ENCODE results near the gene MKS1. TPM values are rescaled to one million over a fixed set of nuclear protein-coding genes. Genes with fewer than 3 reads are reported as not detected.

Gene MKS1
- 16.8 and 27.4 TPM in 2 replicates for total RNA-seq (2014; rRNA removed; shearing (Covaris generic); ENCODE audit: low replicate concordance)

GRCh38 chr17:58219007-58219788 lies at the start of gene MKS1:
TSS of gene MKS1 (minus strand) at chr17:58219255. CDS start at chr17:58219230, 25 bp downstream.
- Histone ChIP-seq H3K9me3 (no peaks in the 10 kb centered on the region), H3K4me3 (peak within 1 kb of the TSS; percentile 70), H3K27me3 (no peaks in the 10 kb centered on the region), H3K36me3 (no peaks in the 10 kb centered on the region)
- peak; percentile 94 for DNase-seq

DNA sequence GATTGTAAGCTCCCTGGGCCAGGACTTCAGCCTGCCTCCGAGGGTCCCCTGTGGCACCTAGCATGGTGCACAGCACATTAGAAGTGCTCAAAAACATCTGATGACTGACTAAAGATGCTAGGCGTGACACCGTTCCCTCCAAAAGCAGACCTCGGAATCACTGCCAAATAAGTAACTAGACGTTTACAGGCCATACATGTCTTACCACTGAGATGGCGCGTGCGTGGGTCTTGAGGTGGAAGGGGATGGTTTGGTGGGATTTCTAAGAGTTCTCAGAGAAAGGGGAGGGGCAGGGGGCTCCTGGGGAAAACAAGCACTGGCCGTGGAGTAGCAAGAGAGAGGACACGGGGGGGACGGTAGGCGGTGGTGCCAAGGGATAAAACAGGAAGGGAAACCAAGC lies 49.3 kb upstream of the MKS1 start:
- no peak overlapping the region for H3K4me3 ChIP-seq
- H3K27me3 ChIP-seq = peaks cover 18% of the 10 kb centered on the region
- H3K9me3 ChIP-seq = no peaks in the 10 kb centered on the region
- DNase-seq = no peak
- no peaks in the 10 kb centered on the region for H3K36me3 ChIP-seq

DNA sequence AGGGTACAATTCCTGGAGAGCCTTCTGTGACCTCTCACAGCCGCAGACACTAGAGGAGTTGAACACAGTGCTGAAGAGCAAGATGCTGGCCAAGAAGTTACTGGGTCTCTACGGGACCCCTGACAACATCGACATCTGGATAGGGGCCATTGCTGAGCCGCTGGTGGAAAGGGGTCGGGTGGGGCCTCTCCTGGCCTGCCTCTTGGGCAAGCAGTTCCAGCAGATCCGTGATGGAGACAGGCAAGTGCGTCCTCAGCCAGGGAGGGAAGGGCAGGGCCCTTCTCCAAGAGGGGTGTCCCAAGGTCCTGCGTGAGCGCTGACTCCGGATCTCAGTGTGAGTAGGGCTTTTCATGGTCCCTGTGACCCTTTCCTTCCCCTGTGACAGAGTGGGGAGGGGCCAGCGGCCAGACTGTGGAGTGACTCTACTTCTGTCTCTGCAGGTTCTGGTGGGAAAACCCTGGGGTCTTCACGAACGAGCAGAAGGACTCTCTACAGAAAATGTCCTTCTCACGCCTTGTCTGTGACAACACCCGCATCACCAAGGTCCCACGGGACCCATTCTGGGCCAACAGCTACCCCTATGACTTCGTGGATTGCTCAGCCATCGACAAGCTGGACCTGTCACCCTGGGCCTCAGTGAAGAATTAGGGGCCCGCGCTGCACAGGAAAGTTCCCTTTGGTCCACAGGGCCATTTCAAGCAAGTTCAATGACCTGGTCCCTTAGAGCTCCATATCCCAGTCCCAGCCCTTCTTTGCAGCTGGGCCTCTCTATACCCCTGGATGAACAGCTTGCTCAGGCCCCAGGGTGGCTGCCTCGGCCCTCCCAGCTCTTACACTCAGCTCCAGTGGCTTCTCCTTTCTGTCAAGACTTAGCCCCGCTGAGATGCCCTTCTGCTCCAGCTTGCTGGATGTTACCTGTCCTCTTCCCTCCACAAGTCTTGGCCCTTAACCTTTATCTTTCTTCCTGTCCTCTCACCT lies 48.6 kb upstream of the MKS1 start:
- H3K36me3 ChIP-seq = no peaks in the 10 kb centered on the region
- no peak for DNase-seq
- H3K27me3 ChIP-seq = peaks cover 25% of the 10 kb centered on the region
- H3K4me3 ChIP-seq = no peak overlapping the region
- no peaks in the 10 kb centered on the region for H3K9me3 ChIP-seq

- no peak for DNase-seq
Measured at GRCh38 chr17:58265902-58266875, 47.1 kb upstream of the MKS1 start.

GRCh38 chr17:58265271-58265670 lies 46.2 kb upstream of the MKS1 start:
- peaks cover 47% of the 10 kb centered on the region for H3K27me3 ChIP-seq

More at GRCh38 chr17:58265902-58266875, 47.1 kb upstream of the MKS1 start:
- Histone ChIP-seq H3K4me3 (no peak overlapping the region), H3K36me3 (no peaks in the 10 kb centered on the region), H3K27me3 (peaks cover 40% of the 10 kb centered on the region), H3K9me3 (no peaks in the 10 kb centered on the region)

DNA sequence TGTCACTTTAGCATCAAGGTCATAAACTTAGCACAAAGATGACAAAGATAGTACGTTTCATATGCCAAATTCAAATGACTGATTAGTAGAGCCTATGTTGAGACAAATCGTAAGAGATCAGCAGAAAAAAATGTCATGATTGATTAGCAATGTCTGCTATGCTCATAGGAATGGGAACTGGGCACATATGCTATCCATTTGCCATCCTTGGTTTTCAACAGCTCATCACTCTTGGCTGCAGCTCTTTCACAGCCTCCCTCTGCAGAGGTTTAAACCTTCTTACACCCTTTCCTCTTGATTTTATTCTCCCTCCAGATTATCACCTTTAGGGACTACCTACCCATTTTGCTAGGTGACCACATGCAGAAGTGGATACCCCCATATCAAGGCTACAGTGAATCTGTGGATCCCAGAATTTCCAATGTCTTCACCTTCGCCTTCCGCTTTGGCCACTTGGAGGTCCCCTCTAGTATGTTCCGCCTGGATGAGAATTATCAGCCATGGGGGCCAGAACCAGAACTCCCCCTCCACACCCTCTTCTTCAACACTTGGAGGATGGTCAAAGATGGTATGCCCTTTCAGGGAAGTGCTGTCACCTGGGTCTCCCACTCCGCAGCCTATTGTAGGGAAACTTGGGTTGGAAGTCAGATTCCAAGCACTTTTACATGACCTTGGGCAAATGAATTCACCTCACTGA lies 45.5 kb upstream of the MKS1 start:
- H3K27me3 ChIP-seq = peaks cover 53% of the 10 kb centered on the region
- no peaks in the 10 kb centered on the region for H3K36me3 ChIP-seq
- no peak for DNase-seq
- no peak overlapping the region for H3K4me3 ChIP-seq
- H3K9me3 ChIP-seq = no peaks in the 10 kb centered on the region

More at GRCh38 chr17:58265271-58265670, 46.2 kb upstream of the MKS1 start:
- no peaks in the 10 kb centered on the region for H3K36me3 ChIP-seq
- DNase-seq = no peak
- H3K4me3 ChIP-seq = no peak overlapping the region
- H3K9me3 ChIP-seq = no peaks in the 10 kb centered on the region

GRCh38 chr17:58263773-58264172 lies 44.7 kb upstream of the MKS1 start:
- no peaks in the 10 kb centered on the region for H3K36me3 ChIP-seq
- H3K27me3 ChIP-seq = peaks cover 61% of the 10 kb centered on the region
- H3K9me3 ChIP-seq = no peaks in the 10 kb centered on the region
- H3K4me3 ChIP-seq = no peak overlapping the region
- no peak for DNase-seq

DNA sequence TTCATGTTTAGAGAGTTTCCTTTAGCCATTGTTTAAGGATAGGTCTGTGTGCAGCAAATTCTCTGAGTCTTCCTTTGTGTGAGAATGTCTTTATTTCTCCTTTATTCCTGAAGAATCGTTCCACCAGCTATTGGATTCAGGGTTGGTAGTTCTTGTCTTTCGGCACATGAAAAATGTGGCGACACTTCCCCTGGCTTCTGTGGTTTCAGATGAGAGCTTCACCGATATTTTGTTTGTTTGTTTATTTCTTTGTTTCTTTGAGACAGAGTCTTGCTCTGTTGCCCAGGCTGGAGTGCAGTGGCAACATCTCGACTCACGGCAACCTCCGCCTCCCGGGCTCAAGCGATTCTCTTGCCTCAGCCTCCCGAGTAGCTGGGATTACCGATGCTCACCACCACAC lies 43.1 kb upstream of the MKS1 start:
- no peak for DNase-seq
- Histone ChIP-seq H3K36me3 (no peaks in the 10 kb centered on the region), H3K4me3 (no peak overlapping the region), H3K27me3 (peaks cover 73% of the 10 kb centered on the region), H3K9me3 (no peaks in the 10 kb centered on the region)

- peaks cover 27% of the 10 kb centered on the region for H3K27me3 ChIP-seq
- DNase-seq = no peak
- no peak overlapping the region for H3K4me3 ChIP-seq
- no peaks in the 10 kb centered on the region for H3K9me3 ChIP-seq
- no peaks in the 10 kb centered on the region for H3K36me3 ChIP-seq
Measured at GRCh38 chr17:58254803-58255202, 35.7 kb upstream of the MKS1 start.

GRCh38 chr17:58253082-58253481 lies 34.0 kb upstream of the MKS1 start:
- H3K9me3 ChIP-seq = no peaks in the 10 kb centered on the region
- H3K36me3 ChIP-seq = no peaks in the 10 kb centered on the region
- no peak for DNase-seq
- peaks cover 10% of the 10 kb centered on the region for H3K27me3 ChIP-seq
- H3K4me3 ChIP-seq = no peak overlapping the region

DNA sequence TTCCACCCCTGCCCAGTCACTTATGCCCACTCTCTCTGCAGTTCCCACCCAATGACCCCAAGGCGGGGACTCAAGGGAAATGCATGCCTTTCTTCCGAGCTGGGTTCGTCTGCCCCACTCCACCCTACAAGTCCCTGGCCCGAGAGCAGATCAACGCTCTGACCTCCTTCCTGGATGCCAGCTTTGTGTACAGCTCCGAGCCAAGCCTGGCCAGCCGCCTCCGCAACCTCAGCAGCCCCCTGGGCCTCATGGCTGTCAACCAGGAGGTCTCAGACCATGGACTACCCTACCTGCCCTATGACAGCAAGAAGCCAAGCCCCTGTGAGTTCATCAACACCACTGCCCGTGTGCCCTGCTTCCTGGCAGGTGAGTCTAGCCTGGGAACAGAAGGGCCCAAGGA lies 33.1 kb upstream of the MKS1 start:
- H3K27me3 ChIP-seq = peaks cover 4% of the 10 kb centered on the region; the same call in 1 of the 2 replicates
- H3K36me3 ChIP-seq = no peaks in the 10 kb centered on the region
- DNase-seq = no peak
- H3K4me3 ChIP-seq = no peak overlapping the region
- H3K9me3 ChIP-seq = no peaks in the 10 kb centered on the region

GRCh38 chr17:58250344-58251011 lies 31.4 kb upstream of the MKS1 start:
- Histone ChIP-seq H3K4me3 (no peak overlapping the region), H3K27me3 (peaks cover 3% of the 10 kb centered on the region; the same call in 1 of the 2 replicates), H3K36me3 (no peaks in the 10 kb centered on the region), H3K9me3 (no peaks in the 10 kb centered on the region)
- DNase-seq = no peak

DNA sequence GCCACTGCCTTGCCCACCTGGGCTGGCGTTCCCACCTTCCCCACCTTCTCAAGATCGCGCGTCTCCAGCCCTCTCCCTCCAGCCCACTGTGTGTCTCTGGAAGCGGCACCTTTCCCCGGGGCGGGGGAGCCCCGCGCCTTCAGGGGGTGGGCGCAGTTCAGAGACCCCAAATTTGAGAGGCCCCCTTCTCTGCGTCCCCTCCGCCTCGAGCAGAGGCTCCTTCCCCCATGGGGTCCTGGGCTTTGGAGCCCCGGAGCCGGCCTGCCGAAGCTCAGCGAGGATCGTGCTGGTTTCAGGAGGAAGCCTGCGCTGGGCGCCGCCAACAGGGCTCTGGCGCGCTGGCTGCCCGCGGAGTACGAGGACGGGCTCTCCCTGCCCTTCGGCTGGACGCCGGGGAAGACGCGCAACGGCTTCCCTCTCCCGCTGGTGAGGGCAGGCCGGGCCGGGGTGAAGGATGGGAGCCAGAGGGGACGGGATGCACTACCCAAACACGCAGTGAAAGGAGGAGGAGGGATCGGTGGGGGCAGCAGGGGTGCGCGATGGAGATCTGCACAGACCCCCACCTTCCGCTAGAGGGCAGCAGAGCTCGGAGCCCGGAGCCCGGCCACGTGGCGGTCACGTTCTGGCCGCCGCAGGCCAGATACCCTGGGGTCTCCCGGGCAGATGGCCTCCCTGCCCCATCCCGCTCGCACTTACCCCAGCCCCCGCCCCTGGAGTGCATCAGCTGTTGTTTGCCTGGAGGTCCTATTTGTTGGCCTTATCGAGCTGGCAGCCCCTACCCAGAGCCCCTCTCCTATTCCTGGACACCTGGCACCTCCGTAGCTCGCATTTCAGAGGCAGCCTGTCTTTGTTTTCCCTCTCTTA lies 30.4 kb upstream of the MKS1 start:
- Histone ChIP-seq H3K27me3 (no peaks in the 10 kb centered on the region), H3K4me3 (peak overlapping the region; percentile 24), H3K36me3 (no peaks in the 10 kb centered on the region), H3K9me3 (no peaks in the 10 kb centered on the region)
- peak; percentile 62 for DNase-seq

DNA sequence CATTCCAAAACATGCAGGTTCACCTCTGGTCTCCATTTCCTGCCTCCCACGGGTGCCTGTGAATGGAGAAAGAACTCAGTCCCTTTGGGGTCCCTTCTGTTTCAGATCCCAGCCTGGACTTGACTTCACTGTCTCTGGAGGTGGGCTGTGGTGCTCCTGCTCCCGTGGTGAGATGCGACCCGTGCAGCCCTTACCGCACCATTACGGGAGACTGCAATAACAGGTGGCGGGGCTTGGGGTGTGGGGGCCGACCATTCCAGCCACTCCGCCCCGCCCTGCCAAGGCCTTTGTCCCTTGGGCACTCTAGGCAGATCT lies 29.9 kb upstream of the MKS1 start:
- H3K27me3 ChIP-seq = no peaks in the 10 kb centered on the region
- DNase-seq = no peak
- no peak overlapping the region for H3K4me3 ChIP-seq
- H3K9me3 ChIP-seq = no peaks in the 10 kb centered on the region
- H3K36me3 ChIP-seq = no peaks in the 10 kb centered on the region

Data from MG63 (cell line).